ENCODE results near the gene PCDHA9.
A peak's percentile ranks its signal among the peaks of the same experiment; 100 is the strongest.

Gene PCDHA9

DNA sequence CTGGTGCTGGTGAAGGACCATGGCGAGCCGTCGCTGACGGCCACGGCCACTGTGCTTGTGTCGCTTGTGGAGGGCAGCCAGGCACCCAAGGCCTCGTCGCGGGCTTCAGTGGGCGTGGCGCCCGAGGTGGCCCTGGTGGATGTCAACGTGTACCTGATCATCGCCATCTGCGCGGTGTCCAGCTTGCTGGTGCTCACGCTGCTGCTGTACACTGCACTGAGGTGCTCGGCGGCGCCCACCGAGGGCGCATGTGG lies 9.7 kb downstream of the PCDHA9 start:
- no peak overlapping the region for H3K4me3 ChIP-seq (ENCODE audit: low read length)
- TF ChIP-seq EZH2phosphoT487 (IDR thresholded peaks at IDR 0.05; ENCODE audit: borderline replicate concordance, low read length) = no peak
- TF ChIP-seq, protein P1, sequence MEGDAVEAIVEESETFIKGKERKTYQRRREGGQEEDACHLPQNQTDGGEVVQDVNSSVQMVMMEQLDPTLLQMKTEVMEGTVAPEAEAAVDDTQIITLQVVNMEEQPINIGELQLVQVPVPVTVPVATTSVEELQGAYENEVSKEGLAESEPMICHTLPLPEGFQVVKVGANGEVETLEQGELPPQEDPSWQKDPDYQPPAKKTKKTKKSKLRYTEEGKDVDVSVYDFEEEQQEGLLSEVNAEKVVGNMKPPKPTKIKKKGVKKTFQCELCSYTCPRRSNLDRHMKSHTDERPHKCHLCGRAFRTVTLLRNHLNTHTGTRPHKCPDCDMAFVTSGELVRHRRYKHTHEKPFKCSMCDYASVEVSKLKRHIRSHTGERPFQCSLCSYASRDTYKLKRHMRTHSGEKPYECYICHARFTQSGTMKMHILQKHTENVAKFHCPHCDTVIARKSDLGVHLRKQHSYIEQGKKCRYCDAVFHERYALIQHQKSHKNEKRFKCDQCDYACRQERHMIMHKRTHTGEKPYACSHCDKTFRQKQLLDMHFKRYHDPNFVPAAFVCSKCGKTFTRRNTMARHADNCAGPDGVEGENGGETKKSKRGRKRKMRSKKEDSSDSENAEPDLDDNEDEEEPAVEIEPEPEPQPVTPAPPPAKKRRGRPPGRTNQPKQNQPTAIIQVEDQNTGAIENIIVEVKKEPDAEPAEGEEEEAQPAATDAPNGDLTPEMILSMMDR (IDR thresholded peaks at IDR 0.05; ENCODE audit: low read depth, low read length, poor library complexity, severe bottlenecking) = no peak
- no peak overlapping the region for H3K4me2 ChIP-seq (ENCODE audit: low read length)
- H4K20me1 ChIP-seq (ENCODE audit: control insufficient read depth, insufficient read depth, low read depth, low read length) = no peaks in the 10 kb centered on the region
- H3K9me3 ChIP-seq (ENCODE audit: control insufficient read depth, insufficient read depth, low read length) = no peaks in the 10 kb centered on the region
- no peak overlapping the region for H3K27ac ChIP-seq (ENCODE audit: low read depth, low read length)
- no peaks in the 10 kb centered on the region for H3K79me2 ChIP-seq (ENCODE audit: control insufficient read depth, low read length)
- no peaks in the 10 kb centered on the region for H3K9me2 ChIP-seq (replicated peaks; ENCODE audit: control insufficient read depth, low read length)
- H3K4me1 ChIP-seq (ENCODE audit: control insufficient read depth, low read length) = no peaks in the 10 kb centered on the region
- no peaks in the 10 kb centered on the region for H3K36me3 ChIP-seq (ENCODE audit: control insufficient read depth, low read length)
- no peaks in the 10 kb centered on the region for H3K27me3 ChIP-seq (ENCODE audit: control insufficient read depth, low read length)
- H3F3A ChIP-seq (ENCODE audit: control insufficient read depth, insufficient read depth) = no peaks in the 10 kb centered on the region

DNA sequence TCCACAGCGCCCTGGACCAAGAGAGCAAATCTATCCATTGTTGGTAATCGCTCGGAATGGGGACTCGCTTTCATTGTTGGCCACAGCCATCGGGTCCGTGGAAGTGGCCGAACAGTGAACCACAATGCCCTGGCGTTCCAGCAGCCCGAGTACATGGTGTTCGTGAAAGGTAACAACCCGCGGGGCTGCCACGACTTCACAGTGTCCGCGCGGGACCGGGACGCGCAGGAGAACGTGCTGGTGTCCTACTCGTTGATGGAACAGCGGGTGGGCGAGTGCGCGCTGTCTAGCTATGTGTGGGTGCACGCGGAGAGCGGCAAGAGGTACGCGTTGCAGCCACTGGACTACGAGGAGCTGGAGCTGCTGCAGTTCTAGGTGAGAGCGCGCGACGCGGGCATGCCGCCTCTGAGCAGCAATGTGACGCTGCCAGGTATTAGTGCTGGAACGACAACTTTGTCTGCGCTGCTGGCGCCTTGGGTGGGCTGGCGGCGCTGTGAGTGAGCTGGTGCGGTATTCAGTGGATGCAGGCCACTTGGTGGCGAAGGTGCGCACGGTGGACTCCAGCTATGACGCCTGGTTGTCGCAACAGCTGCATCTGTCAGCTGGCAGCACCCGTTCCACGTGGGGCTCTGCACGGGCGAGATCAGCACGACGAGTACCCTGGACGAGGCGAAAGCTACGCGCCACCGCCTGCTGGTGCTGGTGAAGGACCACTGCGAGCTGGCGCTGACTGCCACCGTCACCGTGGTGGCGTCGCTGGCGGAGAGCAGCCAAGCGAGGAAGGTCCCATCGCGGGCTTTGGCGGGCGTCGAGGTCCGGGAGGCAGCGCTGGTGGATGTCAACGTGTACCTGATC lies 14.5 kb downstream of the PCDHA9 start:
- Histone ChIP-seq H3K27ac (ENCODE audit: low read depth, low read length) (no peak overlapping the region), H3K9me2 (replicated peaks; ENCODE audit: control insufficient read depth, low read length) (no peaks in the 10 kb centered on the region), H3K4me2 (ENCODE audit: low read length) (no peak overlapping the region), H3K4me1 (ENCODE audit: control insufficient read depth, low read length) (no peaks in the 10 kb centered on the region), H3K9me3 (ENCODE audit: control insufficient read depth, insufficient read depth, low read length) (no peaks in the 10 kb centered on the region), H3F3A (ENCODE audit: control insufficient read depth, insufficient read depth) (no peaks in the 10 kb centered on the region), H3K79me2 (ENCODE audit: control insufficient read depth, low read length) (no peaks in the 10 kb centered on the region), H3K36me3 (ENCODE audit: control insufficient read depth, low read length) (no peaks in the 10 kb centered on the region), H3K27me3 (ENCODE audit: control insufficient read depth, low read length) (0 out of 2 replicates have a peak, but pooled peaks cover 2% of the 10 kb centered on the region), H3K4me3 (ENCODE audit: low read length) (no peak overlapping the region), H4K20me1 (ENCODE audit: control insufficient read depth, insufficient read depth, low read depth, low read length) (no peaks in the 10 kb centered on the region)
- TF ChIP-seq EZH2phosphoT487 (IDR thresholded peaks at IDR 0.05; ENCODE audit: borderline replicate concordance, low read length) = no peak
- TF ChIP-seq, protein P1 (IDR thresholded peaks at IDR 0.05; ENCODE audit: low read depth, low read length, poor library complexity, severe bottlenecking) = no peak

DNA sequence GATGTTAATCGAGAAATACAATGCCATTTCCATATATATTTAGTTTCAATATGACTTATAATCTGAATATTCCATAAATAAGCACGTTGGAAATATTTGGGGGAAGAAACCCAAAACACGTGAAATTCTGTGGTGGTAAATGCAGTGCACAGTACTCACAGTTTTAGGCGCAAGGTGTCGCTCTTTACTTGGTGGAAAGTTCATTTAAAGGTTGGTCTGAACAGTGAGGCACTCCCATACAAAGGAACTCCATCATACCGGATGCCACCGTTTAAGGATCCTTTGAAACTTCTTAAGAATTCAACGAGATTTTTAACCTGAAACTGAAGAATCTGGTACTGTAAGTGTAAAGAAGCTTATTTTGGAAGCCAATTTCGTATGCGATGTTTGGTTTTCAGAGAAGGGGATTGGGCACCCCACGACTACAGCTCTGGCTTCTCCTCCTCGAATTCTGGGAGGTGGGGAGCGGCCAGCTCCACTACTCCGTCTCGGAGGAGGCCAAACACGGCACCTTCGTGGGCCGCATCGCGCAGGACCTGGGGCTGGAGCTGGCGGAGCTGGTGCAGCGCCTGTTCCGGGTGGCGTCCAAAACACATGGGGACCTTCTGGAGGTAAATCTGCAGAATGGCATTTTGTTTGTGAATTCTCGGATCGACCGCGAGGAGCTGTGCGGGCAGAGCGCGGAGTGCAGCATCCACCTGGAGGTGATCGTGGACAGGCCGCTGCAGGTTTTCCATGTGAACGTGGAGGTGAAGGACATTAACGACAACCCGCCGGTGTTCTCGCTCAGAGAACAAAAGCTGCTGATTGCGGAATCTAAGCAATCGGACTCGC lies 20.8 kb downstream of the PCDHA9 start, which contains the start of gene PCDHA11:
PCDHA11 (plus strand) TSS at position 237 of the 834 bp plus-strand sequence; CDS start at position 384, 147 bp downstream.
- Histone ChIP-seq H4K20me1 (ENCODE audit: control insufficient read depth, insufficient read depth, low read depth, low read length) (no peaks in the 10 kb centered on the region), H3K9me3 (ENCODE audit: control insufficient read depth, insufficient read depth, low read length) (no peaks in the 10 kb centered on the region), H3K9me2 (replicated peaks; ENCODE audit: control insufficient read depth, low read length) (no peaks in the 10 kb centered on the region), H3K36me3 (ENCODE audit: control insufficient read depth, low read length) (no peaks in the 10 kb centered on the region), H3K4me1 (ENCODE audit: control insufficient read depth, low read length) (no peaks in the 10 kb centered on the region), H3K27ac (ENCODE audit: low read depth, low read length) (no peak within 1 kb of the TSS), H3K4me2 (ENCODE audit: low read length) (no peak within 1 kb of the TSS), H3K4me3 (ENCODE audit: low read length) (no peak within 1 kb of the TSS), H3K79me2 (ENCODE audit: control insufficient read depth, low read length) (no peaks in the 10 kb centered on the region), H3F3A (ENCODE audit: control insufficient read depth, insufficient read depth) (no peaks in the 10 kb centered on the region), H3K27me3 (ENCODE audit: control insufficient read depth, low read length) (0 out of 2 replicates have a peak, but pooled peaks cover 2% of the 10 kb centered on the region)
- TF ChIP-seq, protein P1 (IDR thresholded peaks at IDR 0.05; ENCODE audit: low read depth, low read length, poor library complexity, severe bottlenecking) = peak; percentile 19
- no peak for TF ChIP-seq EZH2phosphoT487 (IDR thresholded peaks at IDR 0.05; ENCODE audit: borderline replicate concordance, low read length)

Data from DOHH2 (cell line).